H9 (cell line): Measurements from ENCODE around the gene THEMIS. TPM values are rescaled to one million over a fixed set of nuclear protein-coding genes. Genes with fewer than 3 reads are reported as not detected.

Source experiments
- DNase-seq: peaks from one replicate; pipeline ENCODE4 v3.0.0-alpha.2; 2017
- H2AFZ ChIP-seq: one replicate; pipeline ENCODE4 v1.6.1; 2013; ENCODE audit warnings: mild to moderate bottlenecking, low read length, control low read depth, moderate library complexity
- H2AK5ac ChIP-seq: 2 replicates; pipeline ENCODE4 v1.6.1; 2013; ENCODE audit warnings: low read length, control low read depth, mixed read lengths; ENCODE audit not compliant: insufficient read length
- H2BK120ac ChIP-seq: one replicate; pipeline ENCODE4 v1.6.1; 2013; ENCODE audit warnings: low read depth, mild to moderate bottlenecking, low read length, control low read depth, inconsistent platforms; ENCODE audit not compliant: poor library complexity, severe bottlenecking
- H2BK12ac ChIP-seq: 2 replicates; pipeline ENCODE4 v1.6.1; 2013; ENCODE audit warnings: low read length, control low read depth, mixed read lengths, low read depth; ENCODE audit not compliant: insufficient read length
- H2BK15ac ChIP-seq: 2 replicates; pipeline ENCODE4 v1.6.1; 2013; ENCODE audit warnings: low read depth, low read length, control low read depth
- H2BK20ac ChIP-seq: one replicate; pipeline ENCODE4 v1.6.1; 2013; ENCODE audit warnings: low read depth, mild to moderate bottlenecking, low read length, control low read depth, inconsistent platforms; ENCODE audit not compliant: poor library complexity, severe bottlenecking
- H2BK5ac ChIP-seq: 2 replicates; pipeline ENCODE4 v1.6.1; 2013; ENCODE audit warnings: low read length, control low read depth, mixed read lengths; ENCODE audit not compliant: insufficient read length
- H3K14ac ChIP-seq: 2 replicates; pipeline ENCODE4 v1.6.1; 2013; ENCODE audit warnings: low read length, control low read depth; ENCODE audit not compliant: insufficient read depth
- H3K18ac ChIP-seq: 2 replicates; pipeline ENCODE4 v1.6.1; 2013; ENCODE audit warnings: low read depth, mild to moderate bottlenecking, mixed read lengths, low read length, control low read depth; ENCODE audit not compliant: insufficient read length
- H3K23ac ChIP-seq: 2 replicates; pipeline ENCODE4 v1.6.1; 2013; ENCODE audit warnings: low read length, control low read depth, mixed read lengths, low read depth; ENCODE audit not compliant: insufficient read length
- H3K23me2 ChIP-seq: 2 replicates; pipeline ENCODE4 v1.6.1; 2013; ENCODE audit warnings: low read depth, mild to moderate bottlenecking, mixed read lengths, low read length, control low read depth; ENCODE audit not compliant: insufficient read length, poor library complexity, severe bottlenecking
- H3K27ac ChIP-seq: 2 replicates; pipeline ENCODE4 v1.5.1; 2013; ENCODE audit warnings: low read length, control low read depth, mixed read lengths, low read depth; ENCODE audit not compliant: insufficient read length
- H3K27me3 ChIP-seq: 2 replicates; pipeline ENCODE4 v1.6.1; 2013; ENCODE audit warnings: low read length, control low read depth, inconsistent platforms; ENCODE audit not compliant: insufficient read depth
- H3K4ac ChIP-seq: 2 replicates; pipeline ENCODE4 v1.6.1; 2013; ENCODE audit warnings: low read depth, mild to moderate bottlenecking, control low read depth, inconsistent platforms, low read length, moderate library complexity
- H3K4me1 ChIP-seq: 2 replicates; pipeline ENCODE4 v1.6.1; 2013; ENCODE audit warnings: low read length, control low read depth, inconsistent platforms; ENCODE audit not compliant: insufficient read depth
- H3K4me2 ChIP-seq: 2 replicates; pipeline ENCODE4 v1.6.1; 2013; ENCODE audit warnings: low read length, control low read depth, mixed read lengths; ENCODE audit not compliant: insufficient read length, insufficient read depth
- H3K56ac ChIP-seq: 2 replicates; pipeline ENCODE4 v1.6.1; 2013; ENCODE audit warnings: low read depth, mild to moderate bottlenecking, mixed read lengths, low read length, control low read depth; ENCODE audit not compliant: insufficient read length
- H3K79me1 ChIP-seq: 2 replicates; pipeline ENCODE4 v1.6.1; 2013; ENCODE audit warnings: low read depth, mild to moderate bottlenecking, moderate library complexity, low read length, control low read depth, inconsistent platforms; ENCODE audit not compliant: insufficient read depth, poor library complexity, severe bottlenecking
- H3K79me2 ChIP-seq: 2 replicates; pipeline ENCODE4 v1.6.1; 2013; ENCODE audit warnings: low read length, control low read depth, inconsistent platforms; ENCODE audit not compliant: insufficient read depth
- H3K9ac ChIP-seq: 2 replicates; pipeline ENCODE4 v1.6.1; 2013; ENCODE audit warnings: low read length, control low read depth, mixed read lengths; ENCODE audit not compliant: insufficient read length; ENCODE audit errors: extremely low read depth
- H3K9me3 ChIP-seq: one replicate; pipeline ENCODE4 v1.6.1; 2013; ENCODE audit warnings: low read depth, low read length, inconsistent platforms; ENCODE audit not compliant: control insufficient read depth
- H3T11ph ChIP-seq: one replicate; pipeline ENCODE4 v1.6.1; 2013; ENCODE audit warnings: mild to moderate bottlenecking, low read length, control low read depth, inconsistent platforms
- H4K20me1 ChIP-seq: one replicate; pipeline ENCODE4 v1.6.1; 2013; ENCODE audit not compliant: control insufficient read depth, insufficient read length, insufficient read depth
- H4K5ac ChIP-seq: 2 replicates; pipeline ENCODE4 v1.6.1; 2013; ENCODE audit warnings: low read depth, mild to moderate bottlenecking, mixed read lengths, low read length, control low read depth; ENCODE audit not compliant: insufficient read length
- H4K8ac ChIP-seq: replicated peaks from 2 replicates; pipeline ENCODE4 v1.6.1; 2013; ENCODE audit warnings: low read length, control low read depth, mixed read lengths, low read depth; ENCODE audit not compliant: insufficient read length
- H4K91ac ChIP-seq: 2 replicates; pipeline ENCODE4 v1.6.1; 2013; ENCODE audit warnings: low read depth, mild to moderate bottlenecking, moderate library complexity, mixed read lengths, low read length, control low read depth; ENCODE audit not compliant: insufficient read length
- H3K27ac Mint-ChIP-seq, 3 experiments: 2 replicates in 2 of 3; 3 replicates in 1 of 3; pipeline ENCODE4 v1.8.0; 2020 to 2021; ENCODE audit warnings: mixed read lengths in 3 of 3, mild to moderate bottlenecking in 1 of 3, moderate library complexity in 1 of 3
- H3K27me3 Mint-ChIP-seq: 2 replicates; pipeline ENCODE4 v1.8.0; 2021; ENCODE audit warnings: low read depth, mild to moderate bottlenecking, moderate library complexity, mixed read lengths
- H3K36me3 Mint-ChIP-seq, 3 experiments: 2 replicates in 2 of 3; 3 replicates in 1 of 3; pipeline ENCODE4 v1.8.0; 2020 to 2021; ENCODE audit warnings: low read depth in 3 of 3, mixed read lengths in 3 of 3; ENCODE audit not compliant: insufficient read depth in 1 of 3
- H3K4me1 Mint-ChIP-seq, 2 experiments: 2 replicates each; pipeline ENCODE4 v1.8.0; 2020; ENCODE audit warnings: mixed read lengths in 2 of 2
- H3K4me3 Mint-ChIP-seq, 2 experiments: 2 replicates in 1 of 2; 3 replicates in 1 of 2; pipeline ENCODE4 v1.8.0; 2020 to 2021; ENCODE audit warnings: mild to moderate bottlenecking in 2 of 2, mixed read lengths in 2 of 2, moderate library complexity in 1 of 2
- H3K9me3 Mint-ChIP-seq, 2 experiments: 2 replicates in 1 of 2; 3 replicates in 1 of 2; pipeline ENCODE4 v1.8.0; 2020; ENCODE audit warnings: mild to moderate bottlenecking in 2 of 2, mixed read lengths in 2 of 2, moderate library complexity in 1 of 2
- CTCF ChIP-seq: fragments of 200-600 bp; sonication (generic); conservative IDR thresholded peaks from 3 replicates; pipeline ENCODE4 v1.8.0; 2021; ENCODE audit warnings: antibody characterized with exemption, mild to moderate bottlenecking
- WGBS: extraction: QIAGEN DNeasy Blood & Tissue Kit; methylation state at CpG from one replicate; pipeline ENCODE4 v1.1.7; 2013; ENCODE audit warnings: missing lambda C conversion rate, low lambda C conversion rate, mixed read lengths; ENCODE audit not compliant: insufficient read length; ENCODE audit errors: extremely low coverage; 5-methylcytosine and 5-hydroxymethylcytosine counted together
- total RNA-seq: library from RNA; stranded (reverse); gene quantifications from 2 replicates; pipeline ENCODE4 v1.2.1, GENCODE V29; 2021

THEMIS gene
- total RNA-seq, 1 experiment from 2014 or later = not detected

GRCh38 chr6:127768745-127769144, 132.1 kb downstream of the THEMIS start:
- H3K4me3 Mint-ChIP-seq = no peak overlapping the region
- Histone ChIP-seq H2BK12ac (no peak overlapping the region), H2BK120ac (no peak overlapping the region), H4K8ac (no peak overlapping the region), H3K56ac (no peak overlapping the region), H3K4me1 (no peaks in the 10 kb centered on the region), H3K23me2 (no peaks in the 10 kb centered on the region), H3K79me1 (no peaks in the 10 kb centered on the region), H3K9me3 (no peaks in the 10 kb centered on the region), H2BK20ac (no peak overlapping the region), H3K9ac (no peak overlapping the region), H3K4me2 (no peak overlapping the region), H3K18ac (no peak overlapping the region), H3T11ph (no peak overlapping the region), H3K14ac (no peak overlapping the region), H4K91ac (no peak overlapping the region), H3K79me2 (no peaks in the 10 kb centered on the region), H2AFZ (no peak overlapping the region), H2AK5ac (no peak overlapping the region), H4K20me1 (no peaks in the 10 kb centered on the region), H2BK15ac (no peak overlapping the region), H4K5ac (no peak overlapping the region), H2BK5ac (no peak overlapping the region), H3K23ac (no peak overlapping the region), H3K27me3 (no peaks in the 10 kb centered on the region), H3K4ac (no peak overlapping the region), H3K27ac (no peak overlapping the region)
- H3K9me3 Mint-ChIP-seq = peaks cover 0 to 2% of the 10 kb centered on the region in 2 experiments; a peak in 2 of 5 replicates
- no peaks in the 10 kb centered on the region; a peak in 2 of 7 replicates for H3K36me3 Mint-ChIP-seq
- no peak for TF ChIP-seq CTCF
- no CpG with 5 or more reads among the region's 4 CpGs for WGBS
- H3K4me1 Mint-ChIP-seq = peaks cover 2 to 6% of the 10 kb centered on the region in 2 experiments; a peak in 2 of 4 replicates
- no peaks in the 10 kb centered on the region for H3K27me3 Mint-ChIP-seq
- H3K27ac Mint-ChIP-seq = no peak overlapping the region
- DNase-seq = no peak
